AG04449 (cell line): ENCODE data around the gene ZNF135.

Source experiments
- CTCF ChIA-PET: fragments of 350-600 bp; formaldehyde crosslinking; extraction: SDS; loops from one replicate; lab custom pipeline; 2021; ENCODE audit warnings: antibody characterized with exemption; lab: Yijun Ruan, JAX
- POLR2A ChIA-PET: fragments of 400-600, 350-600 bp; formaldehyde crosslinking; extraction: SDS; loops from one replicate; lab custom pipeline; 2020; ENCODE audit warnings: antibody characterized with exemption, inconsistent platforms; lab: Yijun Ruan, JAX
- DNase-seq: peaks from one replicate; pipeline ENCODE4 v3.0.0-alpha.2; 2010; ENCODE audit warnings: low read depth, low spot score
- H3K4me3 ChIP-seq: 2 replicates; pipeline ENCODE4 v1.5.1; 2011; ENCODE audit warnings: low read depth, mild to moderate bottlenecking, control low read depth, low read length
- TF ChIP-seq, protein P1 (sequence below): IDR thresholded peaks from one replicate; pipeline ENCODE4 v1.5.1; 2011; ENCODE audit warnings: mild to moderate bottlenecking, moderate library complexity, low read length, control low read depth, inconsistent platforms; ENCODE audit not compliant: insufficient read depth; ENCODE audit errors: missing control alignments

Gene ZNF135

GRCh38 chr19:58037927-58038687 is 21.0 kb upstream of the ZNF135 start:
- TF ChIP-seq, protein P1, sequence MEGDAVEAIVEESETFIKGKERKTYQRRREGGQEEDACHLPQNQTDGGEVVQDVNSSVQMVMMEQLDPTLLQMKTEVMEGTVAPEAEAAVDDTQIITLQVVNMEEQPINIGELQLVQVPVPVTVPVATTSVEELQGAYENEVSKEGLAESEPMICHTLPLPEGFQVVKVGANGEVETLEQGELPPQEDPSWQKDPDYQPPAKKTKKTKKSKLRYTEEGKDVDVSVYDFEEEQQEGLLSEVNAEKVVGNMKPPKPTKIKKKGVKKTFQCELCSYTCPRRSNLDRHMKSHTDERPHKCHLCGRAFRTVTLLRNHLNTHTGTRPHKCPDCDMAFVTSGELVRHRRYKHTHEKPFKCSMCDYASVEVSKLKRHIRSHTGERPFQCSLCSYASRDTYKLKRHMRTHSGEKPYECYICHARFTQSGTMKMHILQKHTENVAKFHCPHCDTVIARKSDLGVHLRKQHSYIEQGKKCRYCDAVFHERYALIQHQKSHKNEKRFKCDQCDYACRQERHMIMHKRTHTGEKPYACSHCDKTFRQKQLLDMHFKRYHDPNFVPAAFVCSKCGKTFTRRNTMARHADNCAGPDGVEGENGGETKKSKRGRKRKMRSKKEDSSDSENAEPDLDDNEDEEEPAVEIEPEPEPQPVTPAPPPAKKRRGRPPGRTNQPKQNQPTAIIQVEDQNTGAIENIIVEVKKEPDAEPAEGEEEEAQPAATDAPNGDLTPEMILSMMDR, result no peak
- ChIA-PET POLR2A (no interaction called here), CTCF (no interaction called here)
- DNase-seq, result no peak
- H3K4me3 ChIP-seq, result no peak overlapping the region

GRCh38 chr19:58038688-58039204 is 20.3 kb upstream of the ZNF135 start:
- ChIA-PET POLR2A (no interaction called here), CTCF (no interaction called here)
- DNase-seq, result no peak
- TF ChIP-seq, protein P1, result no peak
- H3K4me3 ChIP-seq, result no peak overlapping the region

DNA sequence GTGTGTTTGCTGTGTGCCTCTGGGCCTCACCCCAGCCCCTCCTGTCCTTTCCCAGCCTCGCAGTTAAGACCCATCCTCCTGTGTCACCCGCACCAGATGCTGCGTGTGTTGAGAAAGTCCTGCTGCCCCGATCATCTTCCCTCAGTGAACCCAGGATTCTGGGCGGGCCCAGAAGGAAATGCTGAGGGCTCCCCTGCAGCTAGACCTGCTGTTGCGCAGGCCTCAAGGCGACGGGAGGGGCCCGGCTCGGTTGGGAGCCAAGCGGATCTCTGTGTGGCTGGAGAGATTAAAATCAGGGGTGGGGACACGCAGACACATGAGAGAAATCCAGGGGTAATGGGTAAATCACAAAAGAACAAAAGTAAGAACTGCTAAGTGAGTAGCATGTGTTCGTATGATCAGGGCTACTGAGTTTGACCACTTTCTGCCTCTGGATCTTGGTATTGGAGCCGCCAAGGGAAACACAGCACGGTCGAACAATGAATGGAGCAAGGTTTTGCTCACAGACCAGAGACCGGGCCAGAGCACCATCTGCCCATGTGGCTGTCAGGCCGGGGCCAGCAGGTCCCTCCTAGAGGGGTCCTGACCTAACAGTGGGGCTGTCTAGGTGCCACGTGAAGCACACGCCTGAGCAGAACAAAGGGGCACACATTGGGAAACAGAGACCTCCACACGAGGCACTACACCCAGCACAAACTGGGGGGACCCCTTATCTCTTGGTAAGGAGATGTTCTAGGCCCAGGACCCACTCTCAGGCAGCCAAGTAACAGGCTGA is 18.1 kb upstream of the ZNF135 start:
- no peak for DNase-seq
- CTCF ChIA-PET, result no interaction called here
- POLR2A ChIA-PET, result no interaction called here
- no peak overlapping the region for H3K4me3 ChIP-seq
- TF ChIP-seq, protein P1, result no peak

GRCh38 chr19:58042495-58043340 is 16.4 kb upstream of the ZNF135 start:
- POLR2A ChIA-PET, result no interaction called here
- TF ChIP-seq, protein P1, result no peak
- CTCF ChIA-PET, result no interaction called here
- DNase-seq, result no peak
- H3K4me3 ChIP-seq, result no peak overlapping the region

DNA sequence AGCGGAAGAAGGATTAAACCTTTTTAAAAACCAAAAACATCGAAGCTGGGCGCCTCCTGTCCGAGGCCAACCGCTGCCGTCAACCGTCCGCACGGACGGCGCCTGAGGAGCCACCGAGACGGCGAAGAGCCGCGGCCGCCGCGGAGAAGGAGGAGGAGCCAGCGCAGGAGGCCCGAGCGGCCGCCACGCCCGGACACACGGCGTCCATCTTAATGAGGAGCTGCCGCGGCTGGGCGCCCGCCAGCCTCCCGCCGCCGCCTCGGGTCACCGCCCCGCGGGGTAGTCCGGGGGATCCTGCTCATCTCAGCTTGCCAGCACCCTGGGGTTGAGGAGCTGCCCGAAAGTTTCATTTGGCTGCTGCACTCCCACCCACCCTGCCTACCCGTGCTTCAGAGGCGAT is 14.7 kb upstream of the ZNF135 start:
- no peak for DNase-seq
- TF ChIP-seq, protein P1, result no peak
- POLR2A ChIA-PET, result no interaction called here
- CTCF ChIA-PET, result no interaction called here
- no peak overlapping the region for H3K4me3 ChIP-seq
